ENCODE measurements around the gene BOLA2B.
"Not testable (repeated sequence)": the region's sequence is repeated elsewhere in the genome, so short reads cannot be mapped to it uniquely, and the experiment has no call there.

Gene BOLA2B

GRCh38 chr16:30193615-30194014 lies at the start of gene BOLA2B, which contains the start of gene SLX1A:
TSS of gene BOLA2B (minus strand) at chr16:30193666. CDS start at chr16:30193595, 71 bp downstream.
TSS of gene SLX1A (plus strand) at chr16:30193875. CDS start at chr16:30194085, 210 bp downstream.
- H3K36me3 ChIP-seq (ENCODE audit: control insufficient read depth, low read depth, low read length); H3K9me3 ChIP-seq (ENCODE audit: control insufficient read depth, low read depth, low read length); H3K27me3 ChIP-seq (ENCODE audit: control insufficient read depth, insufficient read depth, low read length); H3K9ac ChIP-seq (ENCODE audit: low read length); H3K4me3 ChIP-seq (ENCODE audit: low read length); H3K4me1 ChIP-seq (ENCODE audit: control insufficient read depth, low read depth, low read length); H3K27ac ChIP-seq (ENCODE audit: low read length): not testable (repeated sequence)

- not testable (repeated sequence) for H3K4me1 ChIP-seq (ENCODE audit: control insufficient read depth, low read depth, low read length); H3K27me3 ChIP-seq (ENCODE audit: control insufficient read depth, insufficient read depth, low read length); H3K27ac ChIP-seq (ENCODE audit: low read length)
Observed at GRCh38 chr16:30217082-30217481, 23.6 kb upstream of the BOLA2B start.

GRCh38 chr16:30211414-30211813 lies 17.9 kb upstream of the BOLA2B start:
- not testable (repeated sequence) for H3K36me3 ChIP-seq (ENCODE audit: control insufficient read depth, low read depth, low read length); H3K27ac ChIP-seq (ENCODE audit: low read length); H3K9ac ChIP-seq (ENCODE audit: low read length)

More at GRCh38 chr16:30217082-30217481, 23.6 kb upstream of the BOLA2B start:
- H3K36me3 ChIP-seq (ENCODE audit: control insufficient read depth, low read depth, low read length); H3K4me3 ChIP-seq (ENCODE audit: low read length); H3K9ac ChIP-seq (ENCODE audit: low read length); H3K9me3 ChIP-seq (ENCODE audit: control insufficient read depth, low read depth, low read length): not testable (repeated sequence)

GRCh38 chr16:30209032-30209431 lies 15.6 kb upstream of the BOLA2B start:
- not testable (repeated sequence) for H3K27me3 ChIP-seq (ENCODE audit: control insufficient read depth, insufficient read depth, low read length); H3K27ac ChIP-seq (ENCODE audit: low read length); H3K9ac ChIP-seq (ENCODE audit: low read length); H3K4me1 ChIP-seq (ENCODE audit: control insufficient read depth, low read depth, low read length); H3K36me3 ChIP-seq (ENCODE audit: control insufficient read depth, low read depth, low read length); H3K4me3 ChIP-seq (ENCODE audit: low read length); H3K9me3 ChIP-seq (ENCODE audit: control insufficient read depth, low read depth, low read length)

More at GRCh38 chr16:30211414-30211813, 17.9 kb upstream of the BOLA2B start:
- not testable (repeated sequence) for H3K9me3 ChIP-seq (ENCODE audit: control insufficient read depth, low read depth, low read length); H3K4me1 ChIP-seq (ENCODE audit: control insufficient read depth, low read depth, low read length); H3K4me3 ChIP-seq (ENCODE audit: low read length); H3K27me3 ChIP-seq (ENCODE audit: control insufficient read depth, insufficient read depth, low read length)

- H3K4me3 ChIP-seq (ENCODE audit: low read length); H3K4me1 ChIP-seq (ENCODE audit: control insufficient read depth, low read depth, low read length); H3K9ac ChIP-seq (ENCODE audit: low read length); H3K36me3 ChIP-seq (ENCODE audit: control insufficient read depth, low read depth, low read length); H3K27ac ChIP-seq (ENCODE audit: low read length); H3K27me3 ChIP-seq (ENCODE audit: control insufficient read depth, insufficient read depth, low read length); H3K9me3 ChIP-seq (ENCODE audit: control insufficient read depth, low read depth, low read length): not testable (repeated sequence)
Observed at GRCh38 chr16:30207063-30207704, 13.7 kb upstream of the BOLA2B start.

- H3K36me3 ChIP-seq (ENCODE audit: control insufficient read depth, low read depth, low read length); H3K27ac ChIP-seq (ENCODE audit: low read length); H3K9ac ChIP-seq (ENCODE audit: low read length); H3K27me3 ChIP-seq (ENCODE audit: control insufficient read depth, insufficient read depth, low read length); H3K9me3 ChIP-seq (ENCODE audit: control insufficient read depth, low read depth, low read length); H3K4me1 ChIP-seq (ENCODE audit: control insufficient read depth, low read depth, low read length); H3K4me3 ChIP-seq (ENCODE audit: low read length): not testable (repeated sequence)
Observed at GRCh38 chr16:30206252-30206651, 12.8 kb upstream of the BOLA2B start.

- H3K4me1 ChIP-seq (ENCODE audit: control insufficient read depth, low read depth, low read length); H3K27me3 ChIP-seq (ENCODE audit: control insufficient read depth, insufficient read depth, low read length); H3K27ac ChIP-seq (ENCODE audit: low read length); H3K9me3 ChIP-seq (ENCODE audit: control insufficient read depth, low read depth, low read length); H3K36me3 ChIP-seq (ENCODE audit: control insufficient read depth, low read depth, low read length); H3K4me3 ChIP-seq (ENCODE audit: low read length); H3K9ac ChIP-seq (ENCODE audit: low read length): not testable (repeated sequence)
Observed at GRCh38 chr16:30205541-30206236, 12.2 kb upstream of the BOLA2B start.

- not testable (repeated sequence) for H3K27ac ChIP-seq (ENCODE audit: low read length); H3K4me3 ChIP-seq (ENCODE audit: low read length); H3K9me3 ChIP-seq (ENCODE audit: control insufficient read depth, low read depth, low read length); H3K27me3 ChIP-seq (ENCODE audit: control insufficient read depth, insufficient read depth, low read length); H3K9ac ChIP-seq (ENCODE audit: low read length); H3K36me3 ChIP-seq (ENCODE audit: control insufficient read depth, low read depth, low read length); H3K4me1 ChIP-seq (ENCODE audit: control insufficient read depth, low read depth, low read length)
Observed at GRCh38 chr16:30199608-30200343, 6.3 kb upstream of the BOLA2B start.

- not testable (repeated sequence) for H3K9ac ChIP-seq (ENCODE audit: low read length); H3K4me1 ChIP-seq (ENCODE audit: control insufficient read depth, low read depth, low read length); H3K36me3 ChIP-seq (ENCODE audit: control insufficient read depth, low read depth, low read length); H3K9me3 ChIP-seq (ENCODE audit: control insufficient read depth, low read depth, low read length); H3K27me3 ChIP-seq (ENCODE audit: control insufficient read depth, insufficient read depth, low read length); H3K4me3 ChIP-seq (ENCODE audit: low read length); H3K27ac ChIP-seq (ENCODE audit: low read length)
Observed at GRCh38 chr16:30199049-30199448, 5.6 kb upstream of the BOLA2B start, which contains the start of gene SULT1A3. TSS of gene SULT1A3 (plus strand) at chr16:30199255. CDS start at chr16:30200729, 1,474 bp downstream.

GRCh38 chr16:30197001-30197400 lies 3.5 kb upstream of the BOLA2B start:
- H3K27ac ChIP-seq (ENCODE audit: low read length); H3K4me1 ChIP-seq (ENCODE audit: control insufficient read depth, low read depth, low read length); H3K9me3 ChIP-seq (ENCODE audit: control insufficient read depth, low read depth, low read length); H3K27me3 ChIP-seq (ENCODE audit: control insufficient read depth, insufficient read depth, low read length); H3K4me3 ChIP-seq (ENCODE audit: low read length); H3K9ac ChIP-seq (ENCODE audit: low read length); H3K36me3 ChIP-seq (ENCODE audit: control insufficient read depth, low read depth, low read length): not testable (repeated sequence)

- H3K36me3 ChIP-seq (ENCODE audit: control insufficient read depth, low read depth, low read length); H3K27ac ChIP-seq (ENCODE audit: low read length); H3K4me1 ChIP-seq (ENCODE audit: control insufficient read depth, low read depth, low read length); H3K9ac ChIP-seq (ENCODE audit: low read length); H3K9me3 ChIP-seq (ENCODE audit: control insufficient read depth, low read depth, low read length); H3K4me3 ChIP-seq (ENCODE audit: low read length); H3K27me3 ChIP-seq (ENCODE audit: control insufficient read depth, insufficient read depth, low read length): not testable (repeated sequence)
Observed at GRCh38 chr16:30194172-30194925, 883 bp upstream of the BOLA2B start.
